GM12878 (cell line): ENCODE results near the gene PSMD4. TPM values are rescaled to one million over a fixed set of nuclear protein-coding genes. Genes with fewer than 3 reads are reported as not detected.
A peak's percentile ranks its signal among the peaks of the same experiment; 100 is the strongest.

Experiments
- ATAC-seq: fragments of 200-7000 bp; cut with Tn5 transposase; 3 replicates; pipeline ENCODE4 v1.9.1; 2020; ENCODE audit warnings: mild to moderate bottlenecking, moderate library complexity
- BruUV-seq: library from RNA; stranded (reverse); fragments of 400-500 nt; replicated peaks from 2 replicates; lab custom pipeline; 2021; lab: Mats Ljungman, UMichigan
- CTCF ChIA-PET: fragments of 300-600 bp; sonication (Branson Sonifier 250); formaldehyde crosslinking; extraction: SDS; loops from one replicate; lab custom pipeline; 2021; ENCODE audit warnings: inconsistent platforms; lab: Yijun Ruan, JAX
- POLR2A ChIA-PET: fragments of 350-600 bp; formaldehyde crosslinking; extraction: SDS; loops from one replicate; lab custom pipeline; 2021; ENCODE audit warnings: inconsistent platforms; lab: Charles Lee
- RAD21 ChIA-PET: fragments of 300-600 bp; sonication (Branson Sonifier 250); formaldehyde crosslinking; loops from one replicate; lab custom pipeline; 2023; ENCODE audit warnings: antibody characterized with exemption; ENCODE audit not compliant: unreplicated experiment; lab: Charles Lee
- SMC1A ChIA-PET: fragments of 300-600 bp; sonication (Branson Sonifier 250); formaldehyde crosslinking; loops from one replicate; lab custom pipeline; 2023; ENCODE audit not compliant: unreplicated experiment, uncharacterized antibody; lab: Charles Lee
- DNase-seq: peaks from one replicate; pipeline ENCODE4 v3.0.0-alpha.2; 2011; ENCODE audit warnings: low read depth, low spot score
- FAIRE-seq: peaks from 3 replicates; lab custom pipeline; 2011; peaks lifted over from hg19 to GRCh38; lab: Jason Lieb, UNC
- H2AFZ ChIP-seq: 2 replicates; pipeline ENCODE4 v1.6.0; 2011; ENCODE audit warnings: low read depth, low read length, control low read depth; ENCODE audit not compliant: control insufficient read depth
- H3K27ac ChIP-seq: 2 replicates; pipeline ENCODE4 v1.5.1; 2011; ENCODE audit warnings: control low read depth; ENCODE audit not compliant: control insufficient read depth, insufficient read depth
- H3K27me3 ChIP-seq, 2 experiments: replicated peaks in 1 of 2; 2 replicates each; pipeline versions ENCODE4 v1.6.0 to v1.6.1; 2011; ENCODE audit warnings: low read length in 1 of 2; ENCODE audit not compliant: control insufficient read depth in 2 of 2, insufficient read depth in 2 of 2
- H3K36me3 ChIP-seq, 2 experiments: 2 replicates each; pipeline ENCODE4 v1.5.1; 2011; ENCODE audit warnings: low read length in 1 of 2; ENCODE audit not compliant: control insufficient read depth in 2 of 2, insufficient read depth in 2 of 2
- H3K4me1 ChIP-seq: 2 replicates; pipeline ENCODE4 v1.6.1; 2011; ENCODE audit warnings: mild to moderate bottlenecking, low read length, moderate library complexity, mixed read lengths; ENCODE audit not compliant: control insufficient read depth, insufficient read depth
- H3K4me2 ChIP-seq: 2 replicates; pipeline ENCODE4 v1.6.0; 2011; ENCODE audit warnings: control low read depth; ENCODE audit not compliant: control insufficient read depth, insufficient read depth
- H3K4me3 ChIP-seq: fragments of 200-600 bp; sonication (generic); 2 replicates; pipeline ENCODE4 v1.5.1; 2016
- H3K79me2 ChIP-seq: 2 replicates; pipeline ENCODE4 v1.6.0; 2011; ENCODE audit warnings: low read length; ENCODE audit not compliant: control insufficient read depth, insufficient read depth
- H3K9ac ChIP-seq: 2 replicates; pipeline ENCODE4 v1.8.0; 2011; ENCODE audit warnings: low read length, control low read depth, mixed read lengths; ENCODE audit not compliant: control insufficient read depth, insufficient read depth
- H3K9me3 ChIP-seq: replicated peaks from 3 replicates; pipeline ENCODE4 v1.5.1; 2011; ENCODE audit warnings: mild to moderate bottlenecking, low read length; ENCODE audit not compliant: control insufficient read depth, insufficient read depth
- H4K20me1 ChIP-seq: 2 replicates; pipeline ENCODE4 v1.6.0; 2011; ENCODE audit not compliant: control insufficient read depth, insufficient read depth
- ATF7 ChIP-seq: fragments of 450-650 bp; IDR thresholded peaks from 2 replicates; pipeline ENCODE4 v1.6.1; 2016; ENCODE audit warnings: low read depth, mild to moderate bottlenecking
- CHD2 ChIP-seq: IDR thresholded peaks from 2 replicates; pipeline ENCODE4 v1.6.1; 2011; ENCODE audit warnings: low read depth, low read length, improper control_type of control experiment, borderline replicate concordance
- EGR1 ChIP-seq, 2 experiments: IDR thresholded peaks; 1 replicate in 1 of 2; 2 replicates in 1 of 2; pipeline ENCODE4 v1.6.1; 2011 to 2012; ENCODE audit warnings: low read depth in 2 of 2, low read length in 2 of 2, borderline replicate concordance in 1 of 2, mild to moderate bottlenecking in 1 of 2, moderate library complexity in 1 of 2
- GATAD2B ChIP-seq: fragments of 450-650 bp; conservative IDR thresholded peaks from 2 replicates; pipeline ENCODE4 v1.6.1; 2017; ENCODE audit warnings: low read depth, mild to moderate bottlenecking, moderate library complexity
- HDGF ChIP-seq: fragments of 450-650 bp; IDR thresholded peaks from 2 replicates; pipeline ENCODE4 v1.6.1; 2016; ENCODE audit warnings: antibody characterized with exemption
- KDM1A ChIP-seq: fragments of 200-600 bp; sonication (generic); IDR thresholded peaks from 2 replicates; pipeline ENCODE4 v1.6.1; 2016; ENCODE audit warnings: borderline replicate concordance
- MXI1 ChIP-seq: fragments of 150-350 bp; IDR thresholded peaks from 2 replicates; pipeline ENCODE4 v1.6.1; 2011; ENCODE audit warnings: low read depth, mild to moderate bottlenecking, inconsistent platforms, low read length, improper control_type of control experiment
- NFYB ChIP-seq: IDR thresholded peaks from 2 replicates; pipeline ENCODE4 v1.6.1; 2011; ENCODE audit warnings: low read depth, mild to moderate bottlenecking, low read length, improper control_type of control experiment, moderate library complexity; ENCODE audit not compliant: insufficient read depth
- NR2F1 ChIP-seq: fragments of 450-650 bp; conservative IDR thresholded peaks from 2 replicates; pipeline ENCODE4 v1.6.1; 2017; ENCODE audit warnings: mild to moderate bottlenecking
- POLR2A ChIP-seq: IDR thresholded peaks from 2 replicates; pipeline ENCODE4 v1.6.1; 2011; ENCODE audit warnings: low read depth, mild to moderate bottlenecking, low read length
- RB1 ChIP-seq: fragments of 450-650 bp; formaldehyde crosslinking; IDR thresholded peaks from 2 replicates; pipeline ENCODE4 v1.6.1; 2017; ENCODE audit warnings: mild to moderate bottlenecking, borderline replicate concordance
- RUNX3 ChIP-seq: IDR thresholded peaks from 2 replicates; pipeline ENCODE4 v1.6.1; 2012; ENCODE audit warnings: low read length, inconsistent platforms
- SIN3A ChIP-seq: IDR thresholded peaks from 2 replicates; pipeline ENCODE4 v1.6.1; 2012; ENCODE audit warnings: low read depth, low read length, improper control_type of control experiment
- USF1 ChIP-seq: IDR thresholded peaks from 2 replicates; pipeline ENCODE4 v1.6.1; 2011; ENCODE audit warnings: borderline replicate concordance, low read depth, mild to moderate bottlenecking, moderate library complexity, mixed read lengths, low read length; ENCODE audit not compliant: insufficient read depth; ENCODE audit errors: extremely low read length
- WGBS: methylation state at CpG from one replicate; pipeline ENCODE4 v1.1.6; 2016; ENCODE audit warnings: low lambda C conversion rate; ENCODE audit not compliant: insufficient replicate concordance, insufficient coverage; ENCODE audit errors: missing lambda C conversion rate; 5-methylcytosine and 5-hydroxymethylcytosine counted together
- in situ Hi-C: fragments of 300-500 bp; cut with MboI; formaldehyde crosslinking; loops from 9 replicates; pipeline ENCODE4 v1.14.3; 2018; ENCODE audit warnings: mixed read lengths
- intact Hi-C: fragments of 100-400 bp; cut with micrococcal nuclease; formaldehyde crosslinking; loops from one replicate; pipeline ENCODE4 v1.14.2; 2022; ENCODE audit not compliant: unreplicated experiment
- polyA plus RNA-seq, 11 experiments: library from polyadenylated mRNA; depleted of rRNA in 4 of 11; unstranded in 6 of 11; stranded (reverse) in 5 of 11; fragments of >200 nt; fragmentation: Nextera tagmentation in 4 of 11; fragmentation: Illumina TruSeq in 1 of 11; extraction: Ambion mirVana in 4 of 11; extraction: Trizol in 1 of 11; gene quantifications; 1 replicate in 1 of 11; 2 replicates in 10 of 11; pipeline versions ENCODE4 v1.2.1 to v1.2.3, GENCODE V29; 2011 to 2016; ENCODE audit warnings: inconsistent platforms in 2 of 11, missing spikeins in 2 of 11, low read depth in 1 of 11
- total RNA-seq, 4 experiments: library from RNA; depleted of rRNA in 3 of 4; stranded (reverse); fragments of >200 nt in 3 of 4; fragmentation: Illumina TruSeq in 1 of 4; extraction: Trizol in 1 of 4; gene quantifications; 2 replicates each; pipeline versions ENCODE4 v1.2.1 to v1.2.3, GENCODE V29; 2013 to 2021
- TF ChIP-seq, protein P1 (sequence below): IDR thresholded peaks from 2 replicates; pipeline ENCODE4 v1.6.1; 2012; ENCODE audit warnings: low read length, inconsistent platforms
- TF ChIP-seq, protein P2 (sequence below): IDR thresholded peaks from 2 replicates; pipeline ENCODE4 v1.6.1; 2012; ENCODE audit warnings: low read depth, low read length, improper control_type of control experiment
- TF ChIP-seq, protein P3 (sequence below): IDR thresholded peaks from 2 replicates; pipeline ENCODE4 v1.6.1; 2012; ENCODE audit warnings: low read depth, low read length, improper control_type of control experiment

PSMD4 gene
- total and polyA plus RNA-seq, 10 of the 15 experiments (the other 5 are each of a cell fraction or from before 2014, with no cell fraction given): 129 to 281 (median 188) TPM

- DNase-seq: no peak
- Histone ChIP-seq H3K27me3 (no peaks in the 10 kb centered on the region), H2AFZ (no peak overlapping the region; the same call in 1 of the 2 replicates), H3K27ac (peak overlapping the region; percentile 100), H3K9ac (peak overlapping the region; percentile 98), H4K20me1 (no peaks in the 10 kb centered on the region), H3K4me1 (peaks cover 12% of the 10 kb centered on the region), H3K4me2 (peak overlapping the region; percentile 94), H3K79me2 (peaks cover 32% of the 10 kb centered on the region), H3K9me3 (no peaks in the 10 kb centered on the region), H3K4me3 (peak overlapping the region; percentile 96), H3K36me3 (peaks cover 15 to 20% of the 10 kb centered on the region in 2 experiments; a peak in 3 of 4 replicates)
- WGBS: under 1% methylated on average over 42 of the region's 44 CpGs
- SMC1A ChIA-PET: interaction anchor here (1.5 to 1.6 kb wide), 3 partner anchors 15 to 58 kb away, joined by 3 to 7 read pairs (median 7); no protein-coding TSS in a partner anchor
- RAD21 ChIA-PET: interaction anchor here (0.7 to 1.9 kb wide), 8 partner anchors 9 to 93 kb away, joined by 3 to 10 read pairs (median 4); partner anchors contain the start of genes PI4KB, PSMD4 and VPS72
- POLR2A ChIA-PET: interaction anchor here (0.5 to 3.6 kb wide), 12 partner anchors 10 to 216 kb away, joined by 3 to 32 read pairs (median 3); partner anchors contain the start of genes PI4KB, PIP5K1A and PSMD4
- FAIRE-seq: no peak
- intact Hi-C loops: loop anchor here (1.0 to 2.0 kb wide), 2 partner anchors 44 to 58 kb away; partner anchors contain the start of gene PI4KB
- CTCF ChIA-PET: interaction anchor here (0.6 to 3.0 kb wide), 6 partner anchors 18 to 213 kb away, joined by 3 to 18 read pairs (median 4); no protein-coding TSS in a partner anchor
- peak; percentile 4 for ATAC-seq
- no TSS peak for BruUV-seq
- in situ Hi-C loops: no loop called here
- TF ChIP-seq HDGF (peak; percentile 57; the same call in 1 of the 2 replicates), ATF7 (0 out of 2 replicates have a peak, but pooled peaks have one; percentile 28), USF1 (no peak), RUNX3 (0 out of 2 replicates have a peak, but pooled peaks have one; percentile 33), NFYB (no peak), POLR2A (peak; percentile 23; the same call in 1 of the 2 replicates), RB1 (0 out of 2 replicates have a peak, but pooled peaks have one; percentile 45), CHD2 (peak; percentile 36; the same call in 1 of the 2 replicates), KDM1A (no peak), GATAD2B (peak; percentile 4; the same call in 1 of the 2 replicates), EGR1 (IDR thresholded peaks at IDR 0.05; ENCODE audit: borderline replicate concordance in 1 of 2, low read depth in 2 of 2, low read length in 2 of 2) (peak in 1 of 2 experiments; percentile 29; a peak in 1 of 3 replicates), NR2F1 (peak; percentile 79), MXI1 (peak; percentile 27; the same call in 1 of the 2 replicates), SIN3A (peak; percentile 59; the same call in 1 of the 2 replicates)
- TF ChIP-seq, protein P1, sequence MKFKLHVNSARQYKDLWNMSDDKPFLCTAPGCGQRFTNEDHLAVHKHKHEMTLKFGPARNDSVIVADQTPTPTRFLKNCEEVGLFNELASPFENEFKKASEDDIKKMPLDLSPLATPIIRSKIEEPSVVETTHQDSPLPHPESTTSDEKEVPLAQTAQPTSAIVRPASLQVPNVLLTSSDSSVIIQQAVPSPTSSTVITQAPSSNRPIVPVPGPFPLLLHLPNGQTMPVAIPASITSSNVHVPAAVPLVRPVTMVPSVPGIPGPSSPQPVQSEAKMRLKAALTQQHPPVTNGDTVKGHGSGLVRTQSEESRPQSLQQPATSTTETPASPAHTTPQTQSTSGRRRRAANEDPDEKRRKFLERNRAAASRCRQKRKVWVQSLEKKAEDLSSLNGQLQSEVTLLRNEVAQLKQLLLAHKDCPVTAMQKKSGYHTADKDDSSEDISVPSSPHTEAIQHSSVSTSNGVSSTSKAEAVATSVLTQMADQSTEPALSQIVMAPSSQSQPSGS: no peak
- TF ChIP-seq, protein P2, sequence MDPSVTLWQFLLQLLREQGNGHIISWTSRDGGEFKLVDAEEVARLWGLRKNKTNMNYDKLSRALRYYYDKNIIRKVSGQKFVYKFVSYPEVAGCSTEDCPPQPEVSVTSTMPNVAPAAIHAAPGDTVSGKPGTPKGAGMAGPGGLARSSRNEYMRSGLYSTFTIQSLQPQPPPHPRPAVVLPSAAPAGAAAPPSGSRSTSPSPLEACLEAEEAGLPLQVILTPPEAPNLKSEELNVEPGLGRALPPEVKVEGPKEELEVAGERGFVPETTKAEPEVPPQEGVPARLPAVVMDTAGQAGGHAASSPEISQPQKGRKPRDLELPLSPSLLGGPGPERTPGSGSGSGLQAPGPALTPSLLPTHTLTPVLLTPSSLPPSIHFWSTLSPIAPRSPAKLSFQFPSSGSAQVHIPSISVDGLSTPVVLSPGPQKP: no peak
- TF ChIP-seq, protein P3, sequence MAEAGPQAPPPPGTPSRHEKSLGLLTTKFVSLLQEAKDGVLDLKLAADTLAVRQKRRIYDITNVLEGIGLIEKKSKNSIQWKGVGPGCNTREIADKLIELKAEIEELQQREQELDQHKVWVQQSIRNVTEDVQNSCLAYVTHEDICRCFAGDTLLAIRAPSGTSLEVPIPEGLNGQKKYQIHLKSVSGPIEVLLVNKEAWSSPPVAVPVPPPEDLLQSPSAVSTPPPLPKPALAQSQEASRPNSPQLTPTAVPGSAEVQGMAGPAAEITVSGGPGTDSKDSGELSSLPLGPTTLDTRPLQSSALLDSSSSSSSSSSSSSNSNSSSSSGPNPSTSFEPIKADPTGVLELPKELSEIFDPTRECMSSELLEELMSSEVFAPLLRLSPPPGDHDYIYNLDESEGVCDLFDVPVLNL: no peak
These were observed 28.6 kb downstream of the PSMD4 start for GRCh38 chr1:151282883-151283725.
